Heart left ventricle (tissue), 16 donors: Measurements from ENCODE around the gene PTPRN2. TPM values are rescaled to one million over a fixed set of nuclear protein-coding genes. Genes with fewer than 3 reads are reported as not detected.
"Not testable (repeated sequence)": the region's sequence is repeated elsewhere in the genome, so short reads cannot be mapped to it uniquely, and the experiment has no call there.

Experiments
- ATAC-seq, 4 donors: fragments of 200-7000 bp; cut with Tn5 transposase; one replicate each; pipeline ENCODE4 v1.9.1; 2020 to 2022; ENCODE audit warnings: moderate library complexity in 4 of 4, mild to moderate bottlenecking in 3 of 4, moderate number of reproducible peaks in 1 of 4
- DNase-seq, 5 donors: peaks; one replicate each; pipeline ENCODE4 v3.0.0-alpha.2; 2020
- H3K27ac ChIP-seq, 12 donors: fragments of 200-600 bp; sonication (generic) in 4 of 12; one replicate each; pipeline versions ENCODE4 v1.5.0 to v1.8.0; 2016 to 2022; ENCODE audit warnings: mild to moderate bottlenecking in 2 of 12
- H3K27me3 ChIP-seq, 9 donors: fragments of 200-600 bp; sonication (generic) in 2 of 9; one replicate each; pipeline versions ENCODE4 v1.5.1 to v1.8.0; 2016 to 2022; ENCODE audit warnings: mild to moderate bottlenecking in 3 of 9
- H3K36me3 ChIP-seq, 9 donors: fragments of 200-600 bp; sonication (generic) in 2 of 9; one replicate each; pipeline versions ENCODE4 v1.5.0 to v1.8.0; 2018 to 2022; ENCODE audit warnings: mild to moderate bottlenecking in 2 of 9
- H3K4me1 ChIP-seq, 12 donors: fragments of 200-600 bp; sonication (generic) in 4 of 12; one replicate each; pipeline versions ENCODE4 v1.5.0 to v1.8.0; 2016 to 2022; ENCODE audit warnings: mild to moderate bottlenecking in 3 of 12
- H3K4me3 ChIP-seq, 12 donors: fragments of 200-600 bp; sonication (generic) in 4 of 12; one replicate each; pipeline versions ENCODE4 v1.5.0 to v1.8.0; 2017 to 2022; ENCODE audit warnings: mild to moderate bottlenecking in 9 of 12, moderate library complexity in 4 of 12
- H3K9me3 ChIP-seq, 12 donors: fragments of 200-600 bp; sonication (generic) in 4 of 12; one replicate each; pipeline versions ENCODE4 v1.5.0 to v1.8.0; 2016 to 2022; ENCODE audit warnings: mild to moderate bottlenecking in 1 of 12
- POLR2A ChIP-seq, 2 donors: fragments of 450-650 bp; IDR thresholded peaks; one replicate each; pipeline ENCODE4 v1.6.1; 2017; ENCODE audit warnings: antibody characterized with exemption in 2 of 2, mild to moderate bottlenecking in 2 of 2, moderate library complexity in 2 of 2
- WGBS, 4 donors: extraction: QIAGEN DNeasy Blood & Tissue Kit in 2 of 4; methylation state at CpG; one replicate each; pipeline versions ENCODE4 v1.1.5 to v1.1.7; 2013 to 2018; 5-methylcytosine and 5-hydroxymethylcytosine counted together
- intact Hi-C, 10 donors: fragments of 100-400 bp; cut with DNase I; formaldehyde crosslinking; loops; one replicate each; pipeline versions ENCODE4 v1.11.1 to v1.14.2; 2022
- polyA plus RNA-seq, 2 donors: library from polyadenylated mRNA; stranded (reverse); fragments of 200-250 nt; gene quantifications; one replicate each; pipeline ENCODE4 v1.2.3, GENCODE V29; 2013
- total RNA-seq, 9 donors: library from RNA; depleted of rRNA in 2 of 9; stranded (reverse); fragments of >200 nt in 2 of 9; fragmentation: NEBNext Ultra II Directional in 3 of 9; extraction: Animal tissue kit (Norgen Biotek cat#: 25700) in 3 of 9; gene quantifications; one replicate each; pipeline versions ENCODE4 v1.1.0 to v1.2.4, GENCODE V29; 2016 to 2023
- TF ChIP-seq, protein P1 (sequence below), 12 donors: fragments of 200-600 bp; sonication (generic) in 4 of 12; IDR thresholded peaks; one replicate each; pipeline versions ENCODE4 v1.5.0 to v1.8.0; 2018 to 2022; ENCODE audit warnings: antibody characterized with exemption in 12 of 12, mild to moderate bottlenecking in 5 of 12
- donor health status: ischemic (EF 13 %, LVEDD 7.1; RV severe dilation, severe dysfunction).
- donor health status: healthy with polysubstance abuse.
- donor health status: DM: no; HTN: yes; CAD: no.
- donor health status: DM: no; HTN: no; CAD: no.
- donor health status: ischemic (EF 25% LVEDD 6.9; RV normal size, moderate dysfunction).
- donor health status: ischemic (EF 25% LVEDD 5.7; RV mildly dilated, moderate dysfunction).
- donor health status: healthy.
- donor health status: DM: yes; HTN: yes; CAD: no.
- donor health status: ischemic (EF 35%, LVEDD 5.7; RV mildly dilated, moderate dysfunction).
- donor health status: nonischemic (EF 11% LVEDD 7.7; RV severe dilation, severe dysfunction).
- donor health status: DM: yes; HTN: yes; CAD: no.
- donor health status: PGD.
- donor health status: ischemic (EF 29% LVEDD 5.4; RV normal size, mild dysfunction).
- donor health status: nonischemic (EF 23%, LVEDD 6.1; RV moderate dilation, normal function).

The PTPRN2 gene
- total and polyA plus RNA-seq, 11 donors = 0.61 to 2.3 (median 1.3) TPM

DNA sequence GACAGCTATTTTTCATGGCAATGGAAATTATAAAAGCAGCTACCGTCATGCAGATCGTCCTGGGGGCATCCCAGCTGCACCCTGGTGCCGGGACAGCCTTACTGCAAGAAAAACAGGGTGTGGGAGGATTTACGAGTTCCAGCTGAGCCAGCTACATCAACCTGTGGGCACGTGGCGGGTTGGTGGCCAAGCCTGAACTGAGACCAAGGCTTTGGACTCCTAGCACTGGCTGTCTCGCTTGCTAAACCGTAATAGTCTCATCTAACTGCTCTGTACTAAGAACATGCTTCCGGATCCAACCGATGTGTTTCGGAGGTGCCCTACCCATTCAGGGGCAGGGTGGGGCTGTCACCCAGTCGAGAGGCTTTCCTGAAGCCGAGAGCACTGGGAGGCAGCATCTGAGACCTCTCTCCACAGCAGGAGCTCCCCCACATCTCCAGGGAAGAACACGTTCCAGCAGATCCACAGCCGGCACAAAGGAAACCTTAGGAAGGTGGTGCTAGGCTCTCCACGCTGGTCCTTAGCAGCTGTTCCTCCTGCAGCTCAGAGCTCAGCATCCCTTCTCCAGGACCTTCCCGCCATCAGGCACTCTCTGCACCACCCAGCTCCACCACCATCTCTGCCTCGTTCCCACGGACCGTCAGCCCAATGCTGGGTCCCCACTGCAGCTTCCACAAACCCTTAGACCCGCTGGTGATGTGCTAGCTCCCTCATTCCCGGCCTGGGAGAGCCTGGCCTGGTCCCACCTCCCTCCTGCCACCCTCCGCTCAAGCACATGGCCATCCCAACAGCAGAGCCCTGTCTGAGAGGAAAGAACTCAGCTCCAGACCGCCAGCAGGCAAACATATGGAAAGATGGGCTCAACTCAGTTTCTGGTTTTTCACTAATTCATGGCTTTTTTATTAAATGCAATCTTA is 158.5 kb downstream of the PTPRN2 start:
- intact Hi-C loops = no loop called here

GRCh38 chr7:158428131-158428836 is 159.3 kb downstream of the PTPRN2 start:
- H3K4me3 ChIP-seq = no peak overlapping the region
- H3K27me3 ChIP-seq = peaks cover 0 to 7% (median 0%) of the 10 kb centered on the region in 9 donors
- H3K27ac ChIP-seq = no peak overlapping the region
- H3K36me3 ChIP-seq = no peaks in the 10 kb centered on the region
- no peak for DNase-seq
- TF ChIP-seq POLR2A (IDR thresholded peaks at IDR 0.05) = no peak
- TF ChIP-seq, protein P1, sequence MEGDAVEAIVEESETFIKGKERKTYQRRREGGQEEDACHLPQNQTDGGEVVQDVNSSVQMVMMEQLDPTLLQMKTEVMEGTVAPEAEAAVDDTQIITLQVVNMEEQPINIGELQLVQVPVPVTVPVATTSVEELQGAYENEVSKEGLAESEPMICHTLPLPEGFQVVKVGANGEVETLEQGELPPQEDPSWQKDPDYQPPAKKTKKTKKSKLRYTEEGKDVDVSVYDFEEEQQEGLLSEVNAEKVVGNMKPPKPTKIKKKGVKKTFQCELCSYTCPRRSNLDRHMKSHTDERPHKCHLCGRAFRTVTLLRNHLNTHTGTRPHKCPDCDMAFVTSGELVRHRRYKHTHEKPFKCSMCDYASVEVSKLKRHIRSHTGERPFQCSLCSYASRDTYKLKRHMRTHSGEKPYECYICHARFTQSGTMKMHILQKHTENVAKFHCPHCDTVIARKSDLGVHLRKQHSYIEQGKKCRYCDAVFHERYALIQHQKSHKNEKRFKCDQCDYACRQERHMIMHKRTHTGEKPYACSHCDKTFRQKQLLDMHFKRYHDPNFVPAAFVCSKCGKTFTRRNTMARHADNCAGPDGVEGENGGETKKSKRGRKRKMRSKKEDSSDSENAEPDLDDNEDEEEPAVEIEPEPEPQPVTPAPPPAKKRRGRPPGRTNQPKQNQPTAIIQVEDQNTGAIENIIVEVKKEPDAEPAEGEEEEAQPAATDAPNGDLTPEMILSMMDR (IDR thresholded peaks at IDR 0.05) = no peak
- ATAC-seq = no peak
- H3K9me3 ChIP-seq = no peaks in the 10 kb centered on the region
- intact Hi-C loops = no loop called here
- H3K4me1 ChIP-seq = no peaks in the 10 kb centered on the region
- 85 to 90% (median 87%) methylated on average over 26 of the region's 26 CpGs for WGBS, 4 donors

More for the DNA sequence above, 158.5 kb downstream of the PTPRN2 start:
- Histone ChIP-seq H3K4me3 (no peak overlapping the region), H3K9me3 (no peaks in the 10 kb centered on the region), H3K27ac (peak overlapping the region in 1 of 12 donors; percentile 2), H3K27me3 (peaks cover 0 to 9% (median 0%) of the 10 kb centered on the region in 9 donors), H3K36me3 (no peaks in the 10 kb centered on the region), H3K4me1 (no peaks in the 10 kb centered on the region)
- TF ChIP-seq, protein P1 (IDR thresholded peaks at IDR 0.05) = no peak
- DNase-seq (no peak), ATAC-seq (no peak)
- WGBS, 4 donors = 72 to 81% (median 78%) methylated on average over 23 to 24 of the region's 24 CpGs

- H3K27me3 ChIP-seq, ATAC-seq, DNase-seq, H3K36me3 ChIP-seq, H3K4me1 ChIP-seq, H3K4me3 ChIP-seq, H3K27ac ChIP-seq, intact Hi-C loops, H3K9me3 ChIP-seq: not testable (repeated sequence)
- WGBS, 4 donors = 96 to 98% (median 96%) methylated on average over 8 to 35 of the region's 42 CpGs
Measured at GRCh38 chr7:158425676-158426075, 161.9 kb downstream of the PTPRN2 start.

- H3K9me3 ChIP-seq = no peaks in the 10 kb centered on the region
- no peak overlapping the region for H3K27ac ChIP-seq
- H3K36me3 ChIP-seq = no peaks in the 10 kb centered on the region
- ATAC-seq (no peak), DNase-seq (no peak)
- TF ChIP-seq POLR2A (IDR thresholded peaks at IDR 0.05) = no peak
- TF ChIP-seq, protein P1 (IDR thresholded peaks at IDR 0.05) = no peak
- H3K4me3 ChIP-seq = no peak overlapping the region
- WGBS, 4 donors = 83 to 91% (median 87%) methylated on average over 11 to 19 of the region's 19 CpGs
- H3K27me3 ChIP-seq = peaks cover 0 to 4% (median 0%) of the 10 kb centered on the region in 9 donors
- no peaks in the 10 kb centered on the region for H3K4me1 ChIP-seq
- intact Hi-C loops = no loop called here
Measured at GRCh38 chr7:158424531-158424930, 163.1 kb downstream of the PTPRN2 start.
